Measurements from ENCODE around the gene MAS1.

MAS1 gene

DNA sequence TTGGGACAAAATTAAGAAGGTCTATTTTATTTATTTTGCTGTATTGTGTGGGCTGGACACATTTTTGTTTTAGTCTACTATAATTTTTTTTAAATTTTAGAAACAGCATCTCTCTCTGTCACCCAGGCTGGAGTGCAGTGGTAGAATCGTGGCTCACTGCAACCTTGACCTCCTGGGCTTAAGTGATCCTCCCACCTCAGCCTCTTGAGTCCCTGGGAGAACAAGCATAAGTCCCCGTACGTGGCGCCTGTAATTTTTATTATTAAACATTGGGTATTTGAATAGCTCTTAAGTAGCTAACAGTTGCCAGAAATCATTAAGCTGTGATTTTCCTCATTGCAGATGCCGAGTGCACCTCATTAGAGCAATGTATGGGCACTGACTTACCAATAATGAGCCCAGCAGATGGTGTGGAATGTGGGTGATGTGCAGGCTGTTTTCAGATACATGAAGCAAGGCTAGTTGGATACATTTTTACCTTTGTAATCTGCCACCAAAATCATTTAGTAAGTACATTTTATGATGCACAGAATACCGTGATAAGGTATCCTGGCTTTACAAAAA is 10.3 kb upstream of the MAS1 start:
- no peak for DNase-seq

DNA sequence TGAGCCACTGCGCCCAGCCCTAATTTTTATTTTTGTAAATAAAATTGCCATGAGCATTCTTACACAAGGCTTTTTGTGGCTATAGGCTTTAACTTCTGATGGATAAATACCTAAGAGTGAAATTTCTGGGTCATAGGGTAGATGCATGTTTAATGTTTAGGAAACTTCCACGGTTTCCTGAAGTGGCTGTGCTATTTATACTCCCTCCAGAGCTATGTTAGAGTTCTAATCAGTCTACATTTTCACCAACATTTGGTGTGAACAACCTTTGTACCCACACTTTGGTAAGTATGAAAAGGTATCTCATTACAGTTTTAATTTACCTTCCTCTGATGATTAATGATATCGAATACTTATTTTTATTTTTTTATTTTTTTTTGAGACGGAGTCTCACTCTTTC is 6.1 kb upstream of the MAS1 start:
- DNase-seq = no peak

GRCh38 chr6:159886270-159886669 is 4.5 kb upstream of the MAS1 start:
- no peak for DNase-seq

DNA sequence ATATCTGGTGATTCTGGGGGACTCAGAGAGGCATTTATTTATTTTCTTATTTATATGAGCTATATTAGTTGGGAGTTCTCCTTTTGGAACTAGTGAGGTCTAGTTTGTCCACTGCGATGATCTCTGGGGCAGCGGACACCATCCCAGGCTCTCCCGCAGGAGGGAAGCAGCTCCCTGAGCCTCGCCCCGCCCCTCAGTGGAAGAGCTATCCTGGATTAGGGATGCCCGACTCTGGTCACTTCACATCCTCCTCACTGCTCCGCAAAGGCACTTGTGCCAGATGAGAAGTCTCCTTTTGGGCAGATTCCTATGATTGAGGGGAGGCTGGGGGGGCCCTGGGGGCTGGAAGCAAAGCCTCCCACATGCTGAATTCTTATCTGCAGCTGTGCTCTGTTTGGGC is 3.6 kb upstream of the MAS1 start:
- DNase-seq = no peak

DNA sequence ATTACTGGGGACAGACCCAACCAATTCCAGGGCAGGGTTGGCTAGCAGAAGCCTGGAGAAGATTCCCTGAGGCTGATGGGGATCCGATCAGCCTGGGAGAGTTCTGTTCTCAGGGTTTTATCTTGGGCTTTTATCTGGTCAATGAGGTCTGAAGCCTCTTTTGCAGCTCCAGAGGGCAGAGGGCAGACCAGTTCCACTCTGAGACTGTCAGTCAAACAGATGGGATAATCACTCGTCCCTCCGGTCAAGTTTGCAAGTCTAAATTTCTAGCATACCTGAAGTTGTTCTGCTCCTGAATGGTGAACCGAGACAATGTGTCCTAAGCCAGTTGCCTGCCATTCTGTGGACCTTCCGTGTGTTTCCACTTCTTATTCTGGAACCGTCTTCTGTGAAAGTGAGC is 3.0 kb upstream of the MAS1 start:
- no peak for DNase-seq

GRCh38 chr6:159890201-159890600 is 587 bp upstream of the MAS1 start:
- DNase-seq = no peak

GRCh38 chr6:159892053-159892452 is 1.3 kb downstream of the MAS1 start:
- no peak for DNase-seq

GRCh38 chr6:159893064-159893463 is 2.3 kb downstream of the MAS1 start:
- no peak for DNase-seq

GRCh38 chr6:159894991-159895390 is 4.2 kb downstream of the MAS1 start:
- no peak for DNase-seq

GRCh38 chr6:159897603-159898002 is 6.8 kb downstream of the MAS1 start:
- no peak for DNase-seq

GRCh38 chr6:159898519-159898918 is 7.7 kb downstream of the MAS1 start:
- no peak for DNase-seq

DNA sequence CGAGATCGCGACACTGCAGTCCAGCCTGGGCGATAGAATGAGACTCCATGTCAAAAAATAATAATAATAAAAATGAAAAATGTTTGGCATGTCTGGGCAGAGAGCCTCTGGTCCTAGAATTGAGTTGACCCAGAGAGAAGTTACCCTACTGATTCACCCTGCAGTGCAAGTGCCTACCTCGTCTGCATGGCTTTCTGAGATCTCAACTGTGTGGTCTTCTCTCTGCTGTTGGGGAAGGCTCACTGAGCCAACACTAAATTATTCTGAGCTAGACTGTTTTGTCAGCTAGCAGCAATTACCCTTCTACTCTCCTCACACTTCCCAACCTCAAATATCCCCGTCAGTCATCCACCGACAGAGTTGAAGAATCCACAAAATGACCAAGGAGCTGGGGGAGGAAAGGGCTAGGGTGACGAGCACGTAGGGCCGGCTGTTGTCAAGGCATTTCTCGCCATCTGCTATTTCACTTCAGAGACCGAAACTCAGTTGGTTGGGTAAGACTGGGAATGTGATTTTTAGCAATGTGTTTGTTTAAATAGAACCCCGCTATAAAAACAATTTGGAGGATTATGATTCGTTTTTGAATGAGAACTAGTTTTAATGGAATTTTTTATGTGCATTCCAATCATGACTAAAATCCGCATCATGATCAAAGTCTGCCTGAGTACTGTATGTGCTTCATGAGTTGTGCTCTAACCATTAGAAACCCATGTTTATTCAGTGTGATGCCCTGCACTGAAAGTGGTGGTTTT is 9.4 kb downstream of the MAS1 start:
- DNase-seq = no peak

- DNase-seq = no peak
Measured at GRCh38 chr6:159902620-159903019, 11.8 kb downstream of the MAS1 start.

- no peak for DNase-seq
Measured at GRCh38 chr6:159904497-159904911, 13.7 kb downstream of the MAS1 start.

DNA sequence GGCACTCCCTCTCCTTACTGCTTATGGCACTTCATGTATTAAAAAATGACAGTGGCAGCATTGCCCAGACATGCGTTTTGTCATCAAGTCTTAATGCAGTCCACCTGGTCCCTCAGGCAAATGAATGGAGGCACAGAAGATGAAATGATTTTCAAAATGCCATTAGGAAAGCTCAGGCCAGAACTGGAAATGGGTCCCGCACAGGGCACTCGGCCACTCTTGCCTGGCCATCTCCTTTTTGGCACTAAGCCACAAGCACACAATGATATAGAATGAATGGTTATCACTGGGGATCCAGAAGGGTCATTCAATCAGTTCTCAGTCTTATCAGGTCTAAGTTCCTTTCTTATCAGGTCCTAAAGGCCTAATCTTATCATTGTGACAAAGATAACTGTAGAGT is 15.6 kb downstream of the MAS1 start:
- DNase-seq = no peak

DNA sequence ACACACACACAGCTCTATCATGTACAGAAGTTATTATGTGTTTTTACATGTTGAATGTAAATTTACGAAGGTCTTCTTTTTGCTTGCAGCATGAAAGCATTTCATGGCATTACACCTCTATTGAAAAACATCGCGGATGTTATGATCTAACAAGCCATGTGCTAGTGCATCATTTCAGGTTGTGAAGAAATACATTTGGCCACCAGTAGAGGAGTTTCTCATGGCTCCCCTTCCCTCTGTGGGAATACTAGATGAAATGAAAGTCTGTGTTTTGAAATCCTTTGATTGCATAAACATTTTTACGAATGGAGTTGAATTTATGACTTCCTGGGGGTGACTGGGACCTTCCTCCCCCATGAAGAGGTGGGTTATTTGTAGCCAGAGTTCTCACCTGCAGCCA is 17.7 kb downstream of the MAS1 start:
- no peak for DNase-seq

- DNase-seq = no peak
Measured at GRCh38 chr6:159908979-159909378, 18.2 kb downstream of the MAS1 start.

DNA sequence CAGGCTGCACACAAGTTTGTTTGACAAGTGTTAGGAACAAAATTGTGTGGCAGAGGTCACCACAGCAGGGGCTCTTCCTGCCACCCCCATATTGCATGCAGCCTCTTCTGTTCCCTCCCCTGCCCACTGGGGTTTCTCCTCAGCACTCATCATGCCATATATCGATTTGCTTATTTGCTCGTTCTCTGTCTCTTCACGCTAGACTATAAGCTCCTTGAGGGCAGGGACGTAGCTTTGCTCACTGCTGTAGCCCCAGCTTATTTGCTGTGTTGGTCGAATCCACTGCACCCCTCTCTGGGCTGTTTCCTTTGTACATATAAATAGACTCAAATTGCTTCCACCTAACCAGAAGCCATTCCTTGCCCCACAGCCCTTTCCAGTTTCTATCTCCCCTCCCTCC is 19.6 kb downstream of the MAS1 start:
- no peak for DNase-seq

- DNase-seq = no peak
Measured at GRCh38 chr6:159913375-159913774, 22.6 kb downstream of the MAS1 start.

DNA sequence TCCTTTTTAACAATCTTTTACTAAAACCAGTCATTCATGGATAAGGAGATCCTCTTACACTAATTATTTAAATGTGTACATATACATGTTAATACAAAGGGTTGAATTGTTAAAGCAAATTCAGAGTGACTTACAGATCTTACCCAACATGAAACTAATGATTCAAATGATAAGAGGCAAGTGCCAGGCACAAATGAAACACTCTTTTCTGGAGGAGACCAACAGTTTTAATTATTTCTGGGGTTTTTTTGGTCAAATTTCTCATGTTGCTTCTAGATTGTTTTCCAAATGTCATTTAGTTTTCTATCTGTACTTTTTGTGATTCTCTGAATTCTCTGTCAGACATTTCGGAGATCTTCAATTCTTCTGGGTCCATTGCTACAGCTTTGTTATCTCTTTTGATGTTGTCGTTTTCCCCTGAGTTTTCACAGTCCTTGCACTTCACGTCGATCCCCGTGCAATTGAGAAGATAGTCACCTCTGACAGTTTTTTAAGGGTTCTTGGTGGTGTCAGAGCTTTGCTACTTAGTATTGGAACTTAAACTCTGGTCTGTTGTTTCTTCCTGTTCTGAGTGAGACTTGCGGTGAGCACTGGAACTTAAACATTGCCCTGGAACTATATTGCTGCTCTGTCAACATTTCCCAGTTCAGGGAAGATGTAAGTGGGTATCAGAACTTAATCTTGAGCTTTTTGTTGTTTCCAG is 23.2 kb downstream of the MAS1 start:
- no peak for DNase-seq

DNA sequence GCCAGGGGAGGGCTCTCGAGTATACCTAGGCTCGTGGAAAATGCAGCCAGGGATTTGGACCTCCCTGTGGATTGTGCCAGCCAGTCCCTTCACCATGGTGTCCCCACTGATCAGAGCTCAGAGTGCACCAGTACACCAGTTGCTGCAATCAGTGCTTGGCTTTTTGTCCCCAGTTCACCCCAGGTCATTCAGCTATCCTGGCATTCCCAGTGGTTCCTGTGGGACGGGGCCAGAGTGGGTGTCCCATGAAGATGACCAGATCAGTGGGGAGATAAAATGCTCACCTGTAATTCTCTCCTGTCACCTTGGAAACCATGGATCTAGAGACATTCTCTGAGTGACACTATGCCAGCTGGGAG is 23.8 kb downstream of the MAS1 start:
- no peak for DNase-seq

DNA sequence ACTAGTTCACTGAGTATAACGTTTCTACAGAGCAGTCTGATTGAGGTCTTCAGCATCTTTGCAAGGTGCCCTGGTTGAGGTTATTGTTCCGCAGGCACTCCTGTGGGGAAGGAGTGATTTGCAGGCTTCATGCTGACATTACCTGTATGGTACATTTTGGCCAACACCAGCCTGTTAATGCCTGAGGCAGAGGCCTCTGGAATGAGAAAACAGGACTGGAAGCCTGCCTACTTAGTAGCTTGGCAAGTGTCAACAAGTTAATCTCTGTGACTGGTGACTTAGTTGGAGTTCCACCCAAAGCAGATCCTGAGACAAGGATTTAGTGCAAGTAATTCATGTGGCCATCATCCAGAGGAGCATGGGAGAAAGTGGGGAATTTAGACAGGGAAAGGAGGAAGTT is 24.6 kb downstream of the MAS1 start:
- no peak for DNase-seq

- no peak for DNase-seq
Measured at GRCh38 chr6:159916237-159916636, 25.4 kb downstream of the MAS1 start.

DNA sequence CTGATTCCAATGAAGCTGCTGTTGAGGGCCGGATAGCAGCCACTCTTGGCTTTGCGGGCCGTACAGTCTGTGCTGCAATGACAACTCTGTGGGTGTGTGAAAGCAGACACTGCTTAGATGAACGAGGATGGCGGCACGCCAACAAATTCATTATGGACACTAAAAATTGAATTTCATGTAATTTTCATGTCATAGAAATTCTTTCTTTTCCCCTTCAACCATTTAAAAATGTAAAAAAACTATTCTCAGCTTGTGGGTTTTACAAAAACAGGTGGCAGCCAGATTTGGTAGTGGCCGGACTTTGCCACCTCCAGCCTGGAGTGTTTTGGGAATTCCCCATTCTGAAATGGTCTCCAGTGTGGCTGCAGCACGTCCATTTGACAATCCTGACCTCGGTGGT is 26.0 kb downstream of the MAS1 start:
- DNase-seq = no peak
